NCI-H2107 treated with DMSO at 0.1 percent for 48 hours (cell line): ENCODE data around the gene DLG2.
"Not testable (repeated sequence)": the region's sequence is repeated elsewhere in the genome, so short reads cannot be mapped to it uniquely, and the experiment has no call there.

Experiments used
- DNase-seq: peaks from one replicate; lab custom pipeline; 2025; ENCODE audit not compliant: unreplicated experiment; lab: John Stamatoyannopoulos, UW

Gene DLG2

DNA sequence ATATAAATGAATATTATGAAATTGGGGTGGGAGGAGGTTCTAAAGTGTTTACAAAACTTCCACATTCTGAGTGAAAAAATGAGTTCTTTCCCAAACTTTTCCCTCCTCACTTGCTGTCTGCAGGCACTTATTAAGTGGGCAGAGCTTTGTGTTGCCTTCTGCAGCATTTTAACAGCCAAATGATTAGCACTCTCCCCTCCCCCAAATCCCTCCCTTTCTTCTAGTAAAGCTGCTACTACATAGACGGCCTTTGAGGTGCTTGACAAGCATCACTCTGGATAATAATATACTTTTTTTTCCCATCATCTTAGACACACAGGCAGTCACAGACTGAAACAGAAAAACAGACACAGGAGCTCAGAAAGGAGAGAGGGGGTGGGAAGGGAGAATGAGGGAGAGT is 493.5 kb downstream of the DLG2 start:
- no peak for DNase-seq

DNA sequence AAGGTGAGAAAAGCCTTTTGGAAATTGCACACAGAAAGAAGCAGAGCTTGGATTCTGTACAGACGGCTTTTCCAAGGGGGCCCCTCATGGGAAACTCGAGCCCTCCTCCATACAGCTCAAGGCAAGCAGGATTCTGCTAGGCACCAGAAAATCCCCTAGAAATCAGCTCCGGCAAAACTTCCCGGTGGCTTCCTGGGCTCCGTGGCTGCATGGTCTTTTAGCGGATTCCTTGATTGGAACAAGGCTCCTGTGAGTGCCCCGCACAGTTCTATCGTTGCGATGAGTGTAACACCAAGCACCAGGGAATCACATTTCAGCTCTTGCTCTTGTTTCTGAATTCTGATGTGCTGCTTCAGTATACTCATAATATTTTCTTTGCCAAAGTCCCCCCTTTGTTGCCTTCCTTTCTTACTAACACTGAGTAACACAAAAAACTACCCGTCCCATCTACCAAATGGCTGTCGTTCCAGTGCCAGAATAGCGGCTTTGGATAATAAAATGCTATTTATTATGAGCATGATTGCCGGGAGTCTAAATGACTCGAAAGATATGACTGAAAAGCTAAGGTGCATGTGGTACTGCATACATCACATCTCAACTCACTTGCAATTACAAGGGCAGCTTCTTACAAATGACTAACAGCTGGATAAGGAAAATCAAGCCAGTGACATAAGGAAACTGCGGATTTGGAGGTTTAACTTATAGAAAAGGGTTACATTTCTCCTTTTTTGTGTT is 494.1 kb downstream of the DLG2 start:
- no peak for DNase-seq

- DNase-seq, result no peak
These were observed 499.8 kb downstream of the DLG2 start for GRCh38 chr11:85127349-85127748.

DNA sequence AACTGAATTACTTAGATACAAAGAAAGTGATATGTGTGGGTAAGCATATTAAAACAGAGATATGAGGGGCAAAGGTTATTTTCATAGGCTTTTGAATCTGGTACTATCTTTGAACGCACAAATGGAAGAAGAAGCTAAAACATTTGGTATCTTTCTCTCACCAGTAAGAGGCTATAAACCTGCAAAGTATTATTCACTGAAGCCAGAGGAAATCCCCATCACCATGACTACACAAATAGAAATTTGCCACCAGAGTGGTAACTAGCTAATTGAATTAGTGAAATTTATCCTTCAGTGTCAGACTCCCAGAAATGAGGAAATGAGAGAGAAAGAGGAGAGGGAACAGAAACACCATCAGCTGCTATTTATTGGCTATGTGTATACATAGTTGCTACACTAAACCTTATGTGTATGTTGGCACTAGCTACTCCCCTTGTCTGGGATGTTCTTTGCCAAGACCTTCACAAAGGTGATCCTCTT is 503.4 kb downstream of the DLG2 start:
- no peak for DNase-seq

DNA sequence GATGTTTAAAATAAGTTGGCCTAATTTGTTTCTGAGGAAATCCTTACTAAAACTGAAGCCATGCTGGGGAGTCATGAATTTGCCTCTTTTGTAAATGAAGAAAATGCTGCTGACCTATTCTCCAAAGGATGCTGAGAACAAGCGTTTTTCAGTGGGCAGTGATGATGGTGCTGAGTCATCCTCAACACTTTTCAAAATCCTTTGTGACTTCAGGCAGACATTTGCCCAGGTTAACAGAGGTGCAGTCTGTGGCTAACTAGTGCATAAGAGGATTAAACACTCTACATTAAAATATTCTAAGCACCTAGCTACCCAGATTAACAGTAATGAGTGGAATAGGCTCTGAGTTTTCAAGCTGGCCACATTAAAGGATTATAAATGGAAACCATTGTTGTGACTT is 509.0 kb downstream of the DLG2 start:
- no peak for DNase-seq

GRCh38 chr11:85115798-85116197 is 511.3 kb downstream of the DLG2 start:
- no peak for DNase-seq

DNA sequence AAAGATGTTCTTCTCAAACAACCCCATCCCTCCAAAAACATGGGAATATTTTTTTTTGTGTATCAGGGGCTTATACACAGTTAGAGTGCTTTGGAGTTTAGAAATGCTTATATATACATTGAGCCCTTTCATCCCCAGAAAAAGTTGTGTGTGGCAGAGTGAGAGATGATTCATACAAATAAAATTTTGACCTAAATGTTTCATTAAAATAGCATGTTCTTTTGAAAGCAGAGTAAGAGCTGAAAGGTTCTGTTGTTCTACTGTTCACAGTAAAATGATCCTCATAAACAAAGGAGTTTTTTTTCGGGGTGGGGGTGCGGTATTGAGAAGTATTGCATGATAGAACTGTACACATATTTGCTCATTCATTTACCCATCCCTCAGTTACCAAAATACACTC is 512.4 kb downstream of the DLG2 start:
- no peak for DNase-seq

- not testable (repeated sequence) for DNase-seq
These were observed 516.9 kb downstream of the DLG2 start for GRCh38 chr11:85110246-85110645.

DNA sequence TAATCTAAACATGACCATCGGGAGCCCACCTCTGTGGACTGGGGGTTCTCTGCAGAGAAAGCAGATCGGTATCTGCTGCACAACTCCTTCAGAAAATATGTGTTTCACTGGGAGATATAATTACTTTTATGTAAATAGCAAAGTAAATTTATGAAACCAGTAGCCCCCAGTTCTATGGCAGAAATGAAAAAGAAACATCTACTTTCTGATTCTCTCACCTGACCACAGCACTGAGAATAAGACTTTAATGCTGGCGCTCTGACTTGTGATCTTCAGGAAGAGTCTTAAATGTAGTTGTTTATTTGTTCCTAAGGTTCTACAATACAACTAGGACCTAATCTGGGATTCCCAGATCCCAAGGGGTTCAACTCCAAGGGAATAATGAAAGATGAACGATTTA is 518.0 kb downstream of the DLG2 start:
- no peak for DNase-seq

GRCh38 chr11:85105868-85106267 is 521.3 kb downstream of the DLG2 start:
- DNase-seq, result no peak

DNA sequence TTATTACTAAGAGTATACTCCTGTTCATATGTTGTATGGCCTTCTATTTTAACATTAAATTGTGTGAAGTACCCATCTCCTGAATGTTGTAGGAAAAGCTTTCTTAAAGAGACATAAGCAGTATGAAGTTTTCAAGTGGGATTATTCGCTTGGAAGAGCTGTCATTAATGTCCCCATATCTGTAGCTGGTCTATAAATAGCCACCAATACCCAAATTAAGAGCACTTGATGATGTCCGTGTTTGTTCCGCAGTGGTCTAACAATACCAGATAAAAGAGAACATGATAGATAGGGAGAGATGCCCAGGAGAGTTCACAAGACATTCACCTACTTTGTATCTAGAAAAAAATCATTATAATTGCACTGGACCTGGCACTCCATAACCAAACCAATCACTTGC is 527.6 kb downstream of the DLG2 start:
- no peak for DNase-seq

GRCh38 chr11:85098996-85099395 is 528.1 kb downstream of the DLG2 start:
- no peak for DNase-seq

DNA sequence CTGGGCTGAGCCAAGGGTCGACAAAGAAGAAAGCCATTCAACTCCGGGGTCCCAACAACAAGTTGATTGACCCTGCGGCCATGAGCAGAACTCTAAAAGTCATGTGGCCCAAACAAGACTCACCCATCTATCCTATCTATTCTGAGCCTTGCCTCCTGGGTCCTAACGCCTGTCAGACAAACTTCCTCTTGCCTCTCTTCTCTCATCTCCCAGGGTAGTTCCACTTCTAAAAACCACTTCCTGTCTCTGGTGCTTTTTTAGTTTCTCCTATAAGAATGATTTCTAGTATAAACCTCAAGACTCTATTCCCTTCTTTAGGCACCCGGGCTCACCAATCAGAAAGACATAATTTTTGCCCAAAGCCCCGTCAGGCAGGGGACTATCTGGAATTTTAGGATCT is 530.2 kb downstream of the DLG2 start:
- DNase-seq, result no peak

DNA sequence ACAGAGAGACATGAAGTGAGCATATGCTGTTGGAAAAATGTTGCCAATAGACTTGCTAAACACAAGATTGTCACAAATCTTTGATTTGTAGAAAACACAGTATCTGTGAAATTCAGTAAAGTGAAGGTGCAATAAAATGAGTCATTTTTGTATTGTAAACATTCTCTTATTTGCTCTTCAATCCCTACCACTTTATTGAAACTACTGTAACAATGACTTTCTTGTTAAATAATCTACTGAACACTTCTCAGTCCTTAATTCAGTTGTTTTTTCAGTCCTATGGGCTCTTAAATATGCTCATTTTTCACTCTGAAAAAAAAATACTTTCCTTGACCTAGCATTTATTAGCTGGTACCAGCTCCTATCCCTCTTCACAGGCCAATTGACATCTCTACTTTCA is 531.9 kb downstream of the DLG2 start:
- no peak for DNase-seq

- no peak for DNase-seq
These were observed 532.3 kb downstream of the DLG2 start for GRCh38 chr11:85094795-85095194.

DNA sequence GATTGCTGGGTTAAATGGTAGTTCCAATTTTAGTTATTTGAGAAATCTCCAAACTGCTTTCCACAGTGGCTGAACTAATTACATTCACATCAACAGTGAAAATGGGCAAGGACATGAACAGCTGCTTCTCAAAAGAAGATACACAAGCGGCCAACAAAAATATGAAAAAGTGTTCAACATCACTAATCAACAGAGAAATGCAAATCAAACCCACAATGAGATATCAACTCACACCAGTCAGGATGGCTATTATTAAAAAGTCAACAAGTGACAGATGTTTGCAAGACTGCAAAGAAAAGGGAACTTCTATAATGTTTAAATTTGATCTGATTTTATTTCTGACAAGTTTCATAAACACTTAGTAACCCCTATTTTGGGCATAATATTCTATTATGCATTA is 537.5 kb downstream of the DLG2 start:
- no peak for DNase-seq

- no peak for DNase-seq
These were observed 538.9 kb downstream of the DLG2 start for GRCh38 chr11:85088286-85088685.

GRCh38 chr11:85086504-85087284 is 540.5 kb downstream of the DLG2 start:
- DNase-seq, result no peak

- DNase-seq, result no peak
These were observed 550.4 kb downstream of the DLG2 start for GRCh38 chr11:85076535-85077330.

DNA sequence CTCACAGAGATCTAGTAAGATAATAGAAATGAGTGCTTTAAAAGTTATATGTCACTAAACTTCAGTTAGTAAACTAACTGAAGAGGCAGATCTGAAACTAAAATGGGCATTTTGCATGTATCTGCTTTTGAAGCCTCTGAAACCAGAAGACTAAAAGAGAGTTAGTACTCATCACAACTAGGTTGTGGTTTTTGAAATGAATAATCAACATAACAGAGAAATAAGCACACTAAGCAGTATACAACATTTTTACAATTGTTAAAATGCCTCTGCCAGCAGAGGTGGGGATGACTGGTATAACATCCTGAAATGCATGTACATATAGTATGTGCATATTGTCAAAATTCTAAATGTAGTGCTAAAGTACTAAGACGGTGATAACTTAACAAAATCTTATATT is 564.5 kb downstream of the DLG2 start:
- no peak for DNase-seq

- no peak for DNase-seq
These were observed 574.5 kb downstream of the DLG2 start for GRCh38 chr11:85052636-85053035.

GRCh38 chr11:85048801-85049200 is 578.3 kb downstream of the DLG2 start:
- DNase-seq, result no peak
